GM12878 (cell line): ENCODE results near the gene SYNPR.

Source experiments
- FOXM1 ChIP-seq: IDR thresholded peaks from 2 replicates; pipeline ENCODE4 v1.6.1; 2012; ENCODE audit warnings: low read depth, mild to moderate bottlenecking, inconsistent platforms, low read length, moderate library complexity
- TF ChIP-seq, protein P1 (sequence below): IDR thresholded peaks from 2 replicates; pipeline ENCODE4 v1.6.1; 2012; ENCODE audit warnings: mild to moderate bottlenecking, low read depth, low read length

DNA sequence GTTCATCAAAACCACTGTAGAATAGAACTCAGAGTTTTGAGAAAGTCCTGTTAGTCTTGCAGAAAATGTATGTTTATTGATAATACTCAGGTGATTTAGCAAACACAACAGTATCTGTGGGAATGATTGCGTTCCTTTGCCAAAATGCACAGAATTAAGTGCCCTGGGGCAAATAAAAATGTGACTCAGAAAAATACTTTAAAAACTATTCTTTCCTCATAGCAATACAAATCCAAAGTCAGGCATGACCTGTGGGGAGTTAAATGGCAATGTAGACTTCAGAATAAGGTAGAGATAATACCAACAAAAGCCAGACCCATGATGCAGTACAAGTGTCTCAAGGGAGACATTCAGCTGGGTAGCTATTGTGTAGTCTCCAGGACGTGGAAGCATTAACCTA lies 302.0 kb downstream of the SYNPR start:
- no peak for TF ChIP-seq FOXM1
- TF ChIP-seq, protein P1, sequence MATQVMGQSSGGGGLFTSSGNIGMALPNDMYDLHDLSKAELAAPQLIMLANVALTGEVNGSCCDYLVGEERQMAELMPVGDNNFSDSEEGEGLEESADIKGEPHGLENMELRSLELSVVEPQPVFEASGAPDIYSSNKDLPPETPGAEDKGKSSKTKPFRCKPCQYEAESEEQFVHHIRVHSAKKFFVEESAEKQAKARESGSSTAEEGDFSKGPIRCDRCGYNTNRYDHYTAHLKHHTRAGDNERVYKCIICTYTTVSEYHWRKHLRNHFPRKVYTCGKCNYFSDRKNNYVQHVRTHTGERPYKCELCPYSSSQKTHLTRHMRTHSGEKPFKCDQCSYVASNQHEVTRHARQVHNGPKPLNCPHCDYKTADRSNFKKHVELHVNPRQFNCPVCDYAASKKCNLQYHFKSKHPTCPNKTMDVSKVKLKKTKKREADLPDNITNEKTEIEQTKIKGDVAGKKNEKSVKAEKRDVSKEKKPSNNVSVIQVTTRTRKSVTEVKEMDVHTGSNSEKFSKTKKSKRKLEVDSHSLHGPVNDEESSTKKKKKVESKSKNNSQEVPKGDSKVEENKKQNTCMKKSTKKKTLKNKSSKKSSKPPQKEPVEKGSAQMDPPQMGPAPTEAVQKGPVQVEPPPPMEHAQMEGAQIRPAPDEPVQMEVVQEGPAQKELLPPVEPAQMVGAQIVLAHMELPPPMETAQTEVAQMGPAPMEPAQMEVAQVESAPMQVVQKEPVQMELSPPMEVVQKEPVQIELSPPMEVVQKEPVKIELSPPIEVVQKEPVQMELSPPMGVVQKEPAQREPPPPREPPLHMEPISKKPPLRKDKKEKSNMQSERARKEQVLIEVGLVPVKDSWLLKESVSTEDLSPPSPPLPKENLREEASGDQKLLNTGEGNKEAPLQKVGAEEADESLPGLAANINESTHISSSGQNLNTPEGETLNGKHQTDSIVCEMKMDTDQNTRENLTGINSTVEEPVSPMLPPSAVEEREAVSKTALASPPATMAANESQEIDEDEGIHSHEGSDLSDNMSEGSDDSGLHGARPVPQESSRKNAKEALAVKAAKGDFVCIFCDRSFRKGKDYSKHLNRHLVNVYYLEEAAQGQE = no peak
